IPS-15b (cell line): ENCODE data around the gene SLC25A26.

Experiments
- H3K27me3 ChIP-seq: one replicate; pipeline ENCODE4 v1.6.1; 2013; ENCODE audit warnings: low read length; ENCODE audit not compliant: control insufficient read depth, insufficient read depth
- H3K36me3 ChIP-seq: one replicate; pipeline ENCODE4 v1.6.1; 2013; ENCODE audit warnings: low read length; ENCODE audit not compliant: control insufficient read depth, insufficient read depth
- H3K4me1 ChIP-seq: one replicate; pipeline ENCODE4 v1.6.1; 2013; ENCODE audit warnings: mild to moderate bottlenecking, low read length; ENCODE audit not compliant: control insufficient read depth, insufficient read depth
- H3K4me3 ChIP-seq: one replicate; pipeline ENCODE4 v1.5.1; 2013; ENCODE audit warnings: low read depth, low read length
- H3K9ac ChIP-seq: one replicate; pipeline ENCODE4 v1.6.1; 2013; ENCODE audit warnings: low read depth, mild to moderate bottlenecking, low read length
- H3K9me3 ChIP-seq: one replicate; pipeline ENCODE4 v1.6.1; 2013; ENCODE audit warnings: mild to moderate bottlenecking, low read length; ENCODE audit not compliant: control insufficient read depth, insufficient read depth

The SLC25A26 gene

GRCh38 chr3:66255865-66256264 is 35.1 kb downstream of the SLC25A26 start:
- H3K9me3 ChIP-seq: no peaks in the 10 kb centered on the region
- no peaks in the 10 kb centered on the region for H3K27me3 ChIP-seq
- no peak overlapping the region for H3K4me3 ChIP-seq
- no peaks in the 10 kb centered on the region for H3K36me3 ChIP-seq
- H3K4me1 ChIP-seq: no peaks in the 10 kb centered on the region
- H3K9ac ChIP-seq: no peak overlapping the region

- H3K27me3 ChIP-seq: no peaks in the 10 kb centered on the region
- no peaks in the 10 kb centered on the region for H3K9me3 ChIP-seq
- no peaks in the 10 kb centered on the region for H3K4me1 ChIP-seq
- no peak overlapping the region for H3K4me3 ChIP-seq
- no peak overlapping the region for H3K9ac ChIP-seq
- no peaks in the 10 kb centered on the region for H3K36me3 ChIP-seq
Measured at GRCh38 chr3:66256806-66257205, 36.0 kb downstream of the SLC25A26 start.

- H3K36me3 ChIP-seq: no peaks in the 10 kb centered on the region
- no peaks in the 10 kb centered on the region for H3K4me1 ChIP-seq
- no peak overlapping the region for H3K4me3 ChIP-seq
- H3K27me3 ChIP-seq: no peaks in the 10 kb centered on the region
- H3K9ac ChIP-seq: no peak overlapping the region
- H3K9me3 ChIP-seq: no peaks in the 10 kb centered on the region
Measured at GRCh38 chr3:66259566-66260255, 38.9 kb downstream of the SLC25A26 start.

GRCh38 chr3:66260431-66260830 is 39.6 kb downstream of the SLC25A26 start:
- Histone ChIP-seq H3K4me3 (no peak overlapping the region), H3K36me3 (no peaks in the 10 kb centered on the region), H3K9me3 (no peaks in the 10 kb centered on the region), H3K4me1 (no peaks in the 10 kb centered on the region), H3K9ac (no peak overlapping the region), H3K27me3 (no peaks in the 10 kb centered on the region)

- no peaks in the 10 kb centered on the region for H3K9me3 ChIP-seq
- H3K36me3 ChIP-seq: no peaks in the 10 kb centered on the region
- no peak overlapping the region for H3K9ac ChIP-seq
- H3K4me3 ChIP-seq: no peak overlapping the region
- no peaks in the 10 kb centered on the region for H3K4me1 ChIP-seq
- H3K27me3 ChIP-seq: no peaks in the 10 kb centered on the region
Measured at GRCh38 chr3:66261355-66261754, 40.6 kb downstream of the SLC25A26 start.

GRCh38 chr3:66265649-66266048 is 44.8 kb downstream of the SLC25A26 start:
- Histone ChIP-seq H3K4me1 (no peaks in the 10 kb centered on the region), H3K27me3 (no peaks in the 10 kb centered on the region), H3K9ac (no peak overlapping the region), H3K4me3 (no peak overlapping the region), H3K9me3 (no peaks in the 10 kb centered on the region), H3K36me3 (no peaks in the 10 kb centered on the region)

- no peaks in the 10 kb centered on the region for H3K27me3 ChIP-seq
- no peak overlapping the region for H3K4me3 ChIP-seq
- no peak overlapping the region for H3K9ac ChIP-seq
- H3K4me1 ChIP-seq: no peaks in the 10 kb centered on the region
- H3K9me3 ChIP-seq: no peaks in the 10 kb centered on the region
- H3K36me3 ChIP-seq: no peaks in the 10 kb centered on the region
Measured at GRCh38 chr3:66266551-66266950, 45.8 kb downstream of the SLC25A26 start.

- no peaks in the 10 kb centered on the region for H3K4me1 ChIP-seq
- H3K9ac ChIP-seq: no peak overlapping the region
- no peaks in the 10 kb centered on the region for H3K27me3 ChIP-seq
- H3K4me3 ChIP-seq: no peak overlapping the region
- no peaks in the 10 kb centered on the region for H3K36me3 ChIP-seq
- no peaks in the 10 kb centered on the region for H3K9me3 ChIP-seq
Measured at GRCh38 chr3:66267031-66267430, 46.2 kb downstream of the SLC25A26 start.

- Histone ChIP-seq H3K36me3 (no peaks in the 10 kb centered on the region), H3K9ac (no peak overlapping the region), H3K9me3 (no peaks in the 10 kb centered on the region), H3K4me3 (no peak overlapping the region), H3K27me3 (no peaks in the 10 kb centered on the region), H3K4me1 (no peaks in the 10 kb centered on the region)
Measured at GRCh38 chr3:66267906-66268305, 47.1 kb downstream of the SLC25A26 start.

GRCh38 chr3:66268864-66269263 is 48.1 kb downstream of the SLC25A26 start:
- H3K36me3 ChIP-seq: no peaks in the 10 kb centered on the region
- no peaks in the 10 kb centered on the region for H3K27me3 ChIP-seq
- H3K9ac ChIP-seq: no peak overlapping the region
- no peak overlapping the region for H3K4me3 ChIP-seq
- H3K9me3 ChIP-seq: no peaks in the 10 kb centered on the region
- H3K4me1 ChIP-seq: no peaks in the 10 kb centered on the region

- H3K9me3 ChIP-seq: no peaks in the 10 kb centered on the region
- no peaks in the 10 kb centered on the region for H3K27me3 ChIP-seq
- H3K4me3 ChIP-seq: no peak overlapping the region
- no peak overlapping the region for H3K9ac ChIP-seq
- no peaks in the 10 kb centered on the region for H3K4me1 ChIP-seq
- no peaks in the 10 kb centered on the region for H3K36me3 ChIP-seq
Measured at GRCh38 chr3:66269411-66269810, 48.6 kb downstream of the SLC25A26 start.

GRCh38 chr3:66270288-66270687 is 49.5 kb downstream of the SLC25A26 start:
- Histone ChIP-seq H3K9ac (no peak overlapping the region), H3K27me3 (no peaks in the 10 kb centered on the region), H3K9me3 (no peaks in the 10 kb centered on the region), H3K4me3 (no peak overlapping the region), H3K4me1 (no peaks in the 10 kb centered on the region), H3K36me3 (no peaks in the 10 kb centered on the region)
